Adrenal gland (tissue), 12 donors: ENCODE measurements around the gene FAH. TPM values are rescaled to one million over a fixed set of nuclear protein-coding genes. Genes with fewer than 3 reads are reported as not detected.

Experiments used
- DNase-seq, 7 donors: peaks; one replicate each; pipeline ENCODE4 v3.0.0-alpha.2; 2019 to 2020
- H3K27ac ChIP-seq, 5 donors: fragments of 200-600 bp; sonication (generic) in 4 of 5; 1 replicate in 3 of 5; 2 replicates in 2 of 5; pipeline versions ENCODE4 v1.5.1 to v1.8.0; 2016 to 2020; ENCODE audit warnings: mild to moderate bottlenecking in 1 of 5
- H3K27me3 ChIP-seq: fragments of 200-600 bp; 2 replicates; pipeline ENCODE4 v1.8.0; 2021
- H3K36me3 ChIP-seq, 2 donors: fragments of 200-600 bp; replicated peaks in 1 of 2; 1 replicate in 1 of 2; 2 replicates in 1 of 2; pipeline versions ENCODE4 v1.5.1 to v1.8.0; 2018 to 2022
- H3K4me1 ChIP-seq, 2 donors: fragments of 200-600 bp; replicated peaks in 1 of 2; 1 replicate in 1 of 2; 2 replicates in 1 of 2; pipeline versions ENCODE4 v1.5.1 to v1.8.0; 2018 to 2021
- H3K4me3 ChIP-seq, 4 donors: fragments of 200-600 bp; sonication (generic) in 3 of 4; one replicate each; pipeline ENCODE4 v1.5.1; 2016 to 2018
- H3K9me3 ChIP-seq, 3 donors: fragments of 200-600 bp; sonication (generic) in 1 of 3; replicated peaks in 1 of 3; 1 replicate in 2 of 3; 2 replicates in 1 of 3; pipeline versions ENCODE4 v1.5.1 to v1.8.0; 2016 to 2021
- POLR2A ChIP-seq, 2 donors: fragments of 450-650 bp; IDR thresholded peaks; one replicate each; pipeline ENCODE4 v1.6.1; 2017; ENCODE audit warnings: antibody characterized with exemption in 2 of 2, mild to moderate bottlenecking in 2 of 2, moderate library complexity in 1 of 2
- WGBS, 4 donors: extraction: QIAGEN DNeasy Blood & Tissue Kit in 2 of 4; methylation state at CpG; one replicate each; pipeline versions ENCODE4 v1.1.5 to v1.1.7; 2013 to 2017; 5-methylcytosine and 5-hydroxymethylcytosine counted together
- intact Hi-C, 2 donors: fragments of 100-400 bp; cut with DNase I; formaldehyde crosslinking; loops; one replicate each; pipeline versions ENCODE4 v1.14.1 to v1.15.0; 2022 to 2023
- polyA plus RNA-seq, 3 donors: library from polyadenylated mRNA; stranded (reverse); fragments of 200-250 nt in 2 of 3; fragments of 350-450 nt in 1 of 3; fragmentation: Illumina TruSeq in 1 of 3; extraction: RNeasy Lipid Tissue Mini Kit (QIAGEN cat#74804) in 1 of 3; gene quantifications; one replicate each; pipeline ENCODE4 v1.2.3, GENCODE V29; 2013 to 2014
- total RNA-seq, 9 donors: library from RNA; depleted of rRNA in 4 of 9; stranded (reverse); fragments of >200 nt in 4 of 9; fragments of 120-200 nt in 1 of 9; fragmentation: NEBNext Ultra II Directional in 1 of 9; extraction: Animal tissue kit (Norgen Biotek cat#: 25700) in 1 of 9; gene quantifications; one replicate each; pipeline versions ENCODE4 v1.1.0 to v1.2.4, GENCODE V29; 2013 to 2023
- TF ChIP-seq, protein P1 (sequence below), 6 experiments: fragments of 450-650 bp in 4 of 6; fragments of 200-600 bp in 2 of 6; sonication (generic) in 1 of 6; IDR thresholded peaks; 1 replicate in 5 of 6; 2 replicates in 1 of 6; pipeline versions ENCODE4 v1.5.1 to v1.8.0; 2016 to 2021; ENCODE audit warnings: antibody characterized with exemption in 6 of 6, mild to moderate bottlenecking in 2 of 6, moderate library complexity in 1 of 6
- donor health status: healthy with polysubstance abuse.
- donor health status: Bipolar disorder and iron deficiency.
- donor health status: DM: yes; HTN: yes; CAD: no.
- donor health status: DM: no; HTN: no; CAD: no.
- donor health status: DM: no; HTN: no; CAD: no.
- donor health status: DM: yes; HTN: yes; CAD: no.

FAH gene
- total and polyA plus RNA-seq, 12 donors: 56.9 to 157 (median 106) TPM

DNA sequence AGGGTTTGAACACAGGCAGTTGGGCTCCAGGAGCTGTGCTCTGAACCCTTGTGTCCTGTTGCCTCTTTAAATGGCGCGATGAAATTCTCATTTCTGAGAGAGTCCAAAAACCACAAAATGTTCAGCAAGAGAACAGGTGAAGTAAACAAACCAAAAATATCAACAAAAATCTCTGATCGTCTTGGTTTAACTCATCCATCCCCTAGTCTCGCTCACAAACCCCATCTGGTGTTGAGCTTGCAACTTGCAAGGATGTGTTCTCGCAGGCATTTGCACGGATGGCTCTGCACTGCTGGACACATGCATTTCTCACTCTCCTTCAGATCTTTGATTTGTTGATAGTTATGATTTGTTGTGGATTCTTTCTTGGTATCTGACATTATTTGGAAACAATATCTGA, 31.1 kb downstream of the FAH start:
- Histone ChIP-seq H3K36me3 (peaks cover 0 to 49% of the 10 kb centered on the region in 2 donors), H3K4me3 (no peak overlapping the region), H3K9me3 (no peaks in the 10 kb centered on the region), H3K27me3 (no peaks in the 10 kb centered on the region), H3K27ac (no peak overlapping the region), H3K4me1 (peaks cover 17 to 47% of the 10 kb centered on the region in 2 donors)
- WGBS, 4 donors: 85 to 88% (median 86%) methylated on average over 6 of the region's 6 CpGs
- peak in 1 of 7 donors; percentile 35 for DNase-seq
- TF ChIP-seq POLR2A (IDR thresholded peaks at IDR 0.05): no peak
- TF ChIP-seq, protein P1, sequence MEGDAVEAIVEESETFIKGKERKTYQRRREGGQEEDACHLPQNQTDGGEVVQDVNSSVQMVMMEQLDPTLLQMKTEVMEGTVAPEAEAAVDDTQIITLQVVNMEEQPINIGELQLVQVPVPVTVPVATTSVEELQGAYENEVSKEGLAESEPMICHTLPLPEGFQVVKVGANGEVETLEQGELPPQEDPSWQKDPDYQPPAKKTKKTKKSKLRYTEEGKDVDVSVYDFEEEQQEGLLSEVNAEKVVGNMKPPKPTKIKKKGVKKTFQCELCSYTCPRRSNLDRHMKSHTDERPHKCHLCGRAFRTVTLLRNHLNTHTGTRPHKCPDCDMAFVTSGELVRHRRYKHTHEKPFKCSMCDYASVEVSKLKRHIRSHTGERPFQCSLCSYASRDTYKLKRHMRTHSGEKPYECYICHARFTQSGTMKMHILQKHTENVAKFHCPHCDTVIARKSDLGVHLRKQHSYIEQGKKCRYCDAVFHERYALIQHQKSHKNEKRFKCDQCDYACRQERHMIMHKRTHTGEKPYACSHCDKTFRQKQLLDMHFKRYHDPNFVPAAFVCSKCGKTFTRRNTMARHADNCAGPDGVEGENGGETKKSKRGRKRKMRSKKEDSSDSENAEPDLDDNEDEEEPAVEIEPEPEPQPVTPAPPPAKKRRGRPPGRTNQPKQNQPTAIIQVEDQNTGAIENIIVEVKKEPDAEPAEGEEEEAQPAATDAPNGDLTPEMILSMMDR (IDR thresholded peaks at IDR 0.05): peak in 1 of 6 experiments; percentile 5
- intact Hi-C loops: no loop called here

DNA sequence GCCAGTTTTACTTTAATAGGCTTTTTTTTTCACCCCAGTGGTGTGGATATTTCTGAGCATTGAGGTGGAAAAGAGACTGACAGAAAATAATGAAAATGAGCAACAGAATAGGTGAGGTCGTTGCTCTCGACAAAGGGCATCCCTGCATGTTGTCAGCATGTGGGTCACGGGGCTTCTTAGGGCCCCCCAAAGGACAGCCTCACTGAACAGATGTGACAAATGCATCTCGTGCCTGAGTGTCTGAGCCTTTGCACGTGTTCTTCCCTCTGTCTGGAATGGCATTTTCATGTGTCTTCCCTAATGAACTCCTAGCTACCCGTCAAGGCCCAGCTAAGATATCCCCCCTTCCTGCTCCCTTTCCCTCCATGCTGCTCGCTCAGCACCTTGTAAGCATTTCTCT, 31.8 kb downstream of the FAH start:
- no peaks in the 10 kb centered on the region for H3K27me3 ChIP-seq
- no peak for TF ChIP-seq POLR2A (IDR thresholded peaks at IDR 0.05)
- TF ChIP-seq, protein P1 (IDR thresholded peaks at IDR 0.05): no peak
- intact Hi-C loops: no loop called here
- no peak overlapping the region for H3K27ac ChIP-seq
- WGBS, 4 donors: 83 to 92% (median 89%) methylated on average over 7 of the region's 7 CpGs
- peaks cover 13 to 43% of the 10 kb centered on the region in 2 donors for H3K4me1 ChIP-seq
- DNase-seq: peak in 1 of 7 donors; percentile 39
- peaks cover 0 to 49% of the 10 kb centered on the region in 2 donors for H3K36me3 ChIP-seq
- H3K4me3 ChIP-seq: no peak overlapping the region
- no peaks in the 10 kb centered on the region for H3K9me3 ChIP-seq

DNA sequence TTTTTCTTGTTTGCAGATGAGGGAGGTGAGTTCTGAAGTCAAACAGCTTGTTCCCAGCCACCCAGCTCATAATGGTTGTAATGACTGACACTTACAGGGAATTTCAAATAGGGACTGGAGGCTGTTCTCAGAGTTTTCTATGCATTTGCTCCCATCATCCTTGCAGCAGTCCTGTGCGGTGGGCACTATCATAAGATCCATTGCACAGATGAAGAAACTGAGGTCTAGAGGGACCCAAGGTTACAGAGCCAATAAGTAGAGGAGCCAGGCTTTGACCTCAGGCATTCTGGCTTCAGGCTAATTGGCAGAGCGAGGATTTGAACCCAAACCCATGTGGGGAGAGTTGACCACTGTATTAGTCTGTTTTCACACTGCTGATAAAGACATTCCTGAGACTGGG, 32.4 kb downstream of the FAH start:
- Histone ChIP-seq H3K27me3 (no peaks in the 10 kb centered on the region), H3K4me3 (no peak overlapping the region), H3K4me1 (peaks cover 13 to 37% of the 10 kb centered on the region in 2 donors), H3K9me3 (no peaks in the 10 kb centered on the region), H3K27ac (no peak overlapping the region), H3K36me3 (peaks cover 0 to 48% of the 10 kb centered on the region in 2 donors)
- WGBS, 4 donors: 99 to 100% (median 100%) methylated on average over 2 of the region's 2 CpGs
- intact Hi-C loops: no loop called here
- TF ChIP-seq POLR2A (IDR thresholded peaks at IDR 0.05): no peak
- TF ChIP-seq, protein P1 (IDR thresholded peaks at IDR 0.05): no peak
- DNase-seq: peak in 1 of 7 donors; percentile 13

DNA sequence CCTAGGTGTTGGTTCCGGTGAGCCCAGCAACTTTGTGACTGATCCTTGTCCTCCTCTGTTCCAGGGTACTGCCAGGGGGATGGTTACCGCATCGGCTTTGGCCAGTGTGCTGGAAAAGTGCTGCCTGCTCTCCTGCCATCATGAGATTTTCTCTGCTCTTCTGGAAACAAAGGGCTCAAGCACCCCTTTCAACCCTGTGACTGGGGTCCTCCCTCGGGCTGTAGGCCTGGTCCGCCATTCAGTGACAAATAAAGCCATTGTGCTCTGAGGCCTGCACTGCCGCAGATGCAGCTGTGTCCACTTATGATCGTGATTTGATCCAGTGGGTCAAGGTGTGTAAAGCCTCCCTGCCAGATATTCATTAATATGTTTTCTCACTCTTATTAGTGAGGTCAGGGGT, 33.3 kb downstream of the FAH start:
- TF ChIP-seq, protein P1 (IDR thresholded peaks at IDR 0.05): no peak
- no peak for TF ChIP-seq POLR2A (IDR thresholded peaks at IDR 0.05)

More for the DNA sequence above, 33.3 kb downstream of the FAH start:
- no peak overlapping the region for H3K27ac ChIP-seq
- H3K4me3 ChIP-seq: no peak overlapping the region
- no peaks in the 10 kb centered on the region for H3K27me3 ChIP-seq
- peaks cover 0 to 39% of the 10 kb centered on the region in 2 donors for H3K36me3 ChIP-seq
- H3K9me3 ChIP-seq: no peaks in the 10 kb centered on the region
- peaks cover 13 to 29% of the 10 kb centered on the region in 2 donors for H3K4me1 ChIP-seq
- 91 to 97% (median 93%) methylated on average over 5 to 7 of the region's 7 CpGs for WGBS, 4 donors
- DNase-seq: no peak
- intact Hi-C loops: no loop called here
